HG02759 (cell line): ENCODE data around the gene SENP2.
"Not testable (repeated sequence)": the region's sequence is repeated elsewhere in the genome, so short reads cannot be mapped to it uniquely, and the experiment has no call there.

Source experiments
- ATAC-seq: cut with Tn5 transposase; IDR thresholded peaks from one replicate; pipeline ENCODE4 v1.9.1; 2021; ENCODE audit warnings: mild to moderate bottlenecking, moderate library complexity; ENCODE audit not compliant: unreplicated experiment

Gene SENP2

GRCh38 chr3:185585518-185585858, 607 bp upstream of the SENP2 start:
- no peak for ATAC-seq

- no peak for ATAC-seq
These were observed 568 bp downstream of the SENP2 start for GRCh38 chr3:185586686-185587039.

GRCh38 chr3:185594073-185594472, 8.0 kb downstream of the SENP2 start:
- ATAC-seq = no peak

- no peak for ATAC-seq
These were observed 9.4 kb downstream of the SENP2 start for GRCh38 chr3:185595526-185595925.

- no peak for ATAC-seq
These were observed 19.5 kb downstream of the SENP2 start for GRCh38 chr3:185605566-185605965.

- no peak for ATAC-seq
These were observed 20.1 kb downstream of the SENP2 start for GRCh38 chr3:185606196-185606595.

- no peak for ATAC-seq
These were observed 26.9 kb downstream of the SENP2 start for GRCh38 chr3:185613016-185613415.

- ATAC-seq = no peak
These were observed 38.0 kb downstream of the SENP2 start for GRCh38 chr3:185623939-185624665.

- no peak for ATAC-seq
These were observed 39.7 kb downstream of the SENP2 start for GRCh38 chr3:185625784-185626183.

- no peak for ATAC-seq
These were observed 43.6 kb downstream of the SENP2 start for GRCh38 chr3:185629554-185630181.

GRCh38 chr3:185630182-185630622, 44.1 kb downstream of the SENP2 start:
- ATAC-seq = no peak

GRCh38 chr3:185631108-185631507, 45.0 kb downstream of the SENP2 start:
- no peak for ATAC-seq

GRCh38 chr3:185631508-185632206, 45.6 kb downstream of the SENP2 start:
- ATAC-seq = no peak

- ATAC-seq = no peak
These were observed 46.9 kb downstream of the SENP2 start for GRCh38 chr3:185632996-185633395.

- ATAC-seq = no peak
These were observed 51.3 kb downstream of the SENP2 start for GRCh38 chr3:185637388-185637787.

GRCh38 chr3:185638651-185639050, 52.6 kb downstream of the SENP2 start:
- not testable (repeated sequence) for ATAC-seq

- ATAC-seq = no peak
These were observed 53.6 kb downstream of the SENP2 start for GRCh38 chr3:185639632-185640206.

- no peak for ATAC-seq
These were observed 54.2 kb downstream of the SENP2 start for GRCh38 chr3:185640308-185640707.

- not testable (repeated sequence) for ATAC-seq
These were observed 59.1 kb downstream of the SENP2 start for GRCh38 chr3:185645191-185645590.

GRCh38 chr3:185645596-185646381, 59.7 kb downstream of the SENP2 start:
- no peak for ATAC-seq
